Hematopoietic multipotent progenitor cell treated with erythropoietin and hydrocortisone succinate and interleukin-3 and kit ligand, for 15 days (in vitro differentiated cells): ENCODE measurements around the gene KLHL8.

ENCODE experiments used
- DNase-seq: peaks from one replicate; pipeline ENCODE4 v3.0.0-alpha.2; 2015; ENCODE audit warnings: low spot score

Gene KLHL8

DNA sequence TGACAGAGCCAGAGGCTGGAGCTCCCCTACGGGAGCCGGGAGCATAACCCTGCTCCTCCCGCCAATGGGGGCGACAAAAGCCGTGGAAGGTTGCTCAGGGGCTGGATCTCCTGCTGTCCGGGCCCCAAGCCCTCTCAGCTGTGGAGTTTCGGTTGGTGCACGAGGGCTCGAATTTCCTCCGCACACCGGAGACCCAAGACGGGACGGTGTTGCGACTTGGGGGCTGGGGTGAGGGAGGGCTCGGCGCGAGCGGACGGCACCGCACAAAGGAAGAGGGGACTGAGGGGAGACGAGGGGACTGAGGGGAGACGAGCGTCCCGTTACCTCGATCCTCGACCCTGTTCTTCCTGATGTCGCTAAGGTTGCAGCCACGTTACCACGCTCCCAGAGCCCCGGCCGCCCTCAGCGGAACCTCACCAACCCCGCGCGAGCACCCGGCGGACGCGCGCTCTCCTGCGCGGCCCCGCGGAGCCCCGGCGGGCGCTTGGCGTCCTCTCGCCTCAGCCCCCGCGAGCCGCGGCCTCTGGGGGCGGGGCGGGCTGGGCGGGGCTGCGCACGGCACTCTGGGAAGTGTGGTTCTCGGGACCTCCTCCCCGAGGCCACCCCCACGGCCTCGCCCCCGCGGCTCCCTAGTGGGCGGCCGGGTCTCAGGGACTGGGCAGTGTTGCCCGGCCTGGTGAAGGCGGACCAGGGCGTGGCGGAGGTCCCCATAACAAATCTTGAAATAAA, at the start of gene KLHL8:
Gene KLHL8, minus strand, starts transcription at position 525 of the 729 bp plus-strand sequence. CDS start 25,079 bp downstream, outside the sequence.
- DNase-seq: peak; percentile 85

DNA sequence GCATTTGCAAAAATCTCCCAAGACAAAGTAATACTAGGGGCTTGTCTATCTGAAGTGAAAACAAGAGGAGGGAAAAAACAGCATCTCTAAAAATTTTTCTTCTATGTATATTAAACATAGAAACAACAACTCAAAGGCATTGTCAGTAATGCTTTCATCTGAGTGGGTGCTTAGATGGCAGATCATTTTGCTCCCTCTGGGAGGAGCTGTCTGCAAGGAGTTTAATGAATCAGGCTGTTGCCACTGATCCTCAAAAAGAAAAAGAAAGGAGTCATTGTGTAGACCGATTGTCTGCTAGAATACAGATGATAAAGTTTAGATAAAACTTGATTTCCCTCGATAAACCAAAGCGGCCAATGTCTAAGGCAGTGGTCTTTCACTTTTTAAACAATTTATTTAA, 49.7 kb upstream of the KLHL8 start:
- no peak for DNase-seq

DNA sequence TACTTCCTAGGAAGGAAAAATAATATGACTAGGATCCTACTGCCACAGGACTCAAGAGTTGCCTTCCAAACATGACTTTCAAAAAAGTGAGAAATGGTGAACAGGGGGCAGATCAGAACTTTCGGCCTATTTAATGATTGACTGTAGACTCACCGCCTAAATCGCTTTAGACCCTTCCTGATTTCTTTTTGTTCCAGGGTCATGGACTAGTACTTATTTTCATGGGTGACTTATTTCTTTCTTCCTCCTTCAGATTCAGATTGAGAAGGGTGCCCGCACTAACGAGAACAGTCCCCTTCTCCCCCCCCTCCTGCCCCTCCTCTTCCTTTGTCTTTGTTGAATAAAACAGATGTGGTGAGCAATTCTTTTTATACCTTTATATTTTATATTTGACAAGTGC, 48.0 kb upstream of the KLHL8 start:
- DNase-seq: no peak

DNA sequence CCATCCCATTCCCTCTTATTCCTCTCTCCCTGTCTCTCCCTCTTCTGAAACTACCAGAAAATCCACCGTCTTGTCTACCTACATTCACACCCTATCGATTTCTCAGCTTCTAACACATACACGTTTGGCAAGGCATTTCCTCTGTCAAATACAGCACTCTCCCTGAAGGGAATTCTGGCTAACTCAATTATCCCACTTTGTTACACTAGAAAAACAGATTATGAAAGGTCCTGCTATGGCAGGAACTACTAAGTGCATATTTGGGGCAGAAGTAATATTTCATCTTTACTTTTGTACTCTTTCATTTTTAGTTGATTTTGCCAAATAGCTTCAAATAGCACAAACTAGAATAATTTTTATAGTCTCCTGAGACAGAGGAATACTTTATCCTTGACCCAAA, 46.6 kb upstream of the KLHL8 start:
- DNase-seq: no peak

DNA sequence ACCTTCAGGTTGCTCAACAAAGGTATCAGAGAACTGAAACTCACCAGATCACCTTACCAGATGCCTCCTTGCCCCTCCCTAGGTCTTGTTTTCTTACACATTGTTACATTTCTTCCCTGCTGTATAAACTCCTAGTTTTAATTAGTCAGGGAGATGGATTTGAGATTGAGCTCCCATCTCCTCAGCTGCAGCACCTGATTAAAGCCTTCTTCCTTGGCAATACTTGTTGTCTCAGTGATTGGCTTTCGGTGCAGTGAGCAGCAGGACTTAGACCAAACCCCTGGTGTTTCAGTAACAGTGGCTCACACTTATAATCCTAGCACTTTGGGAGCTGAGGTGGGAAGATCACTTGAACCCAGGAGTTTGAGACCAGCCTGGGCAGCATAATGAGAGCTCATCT, 42.5 kb upstream of the KLHL8 start:
- DNase-seq: no peak

DNA sequence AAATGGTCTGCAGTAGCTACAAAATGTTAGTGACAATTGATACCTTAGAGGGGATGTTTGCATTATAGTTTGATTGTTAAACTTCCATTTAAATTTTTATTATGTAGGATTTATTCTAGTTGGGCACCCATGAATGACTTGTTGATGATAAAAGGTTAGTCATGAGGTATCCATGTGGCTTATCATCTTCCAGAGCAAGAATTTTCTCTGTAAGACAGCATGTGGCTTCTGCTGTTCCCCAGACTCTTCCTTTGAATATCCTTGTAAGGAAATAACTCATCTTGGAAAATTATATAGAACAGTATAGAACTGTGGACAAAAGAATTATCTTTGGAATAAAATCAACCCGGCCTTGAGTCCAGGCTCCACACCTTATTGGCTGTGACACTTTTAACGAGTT, 40.1 kb upstream of the KLHL8 start:
- no peak for DNase-seq

DNA sequence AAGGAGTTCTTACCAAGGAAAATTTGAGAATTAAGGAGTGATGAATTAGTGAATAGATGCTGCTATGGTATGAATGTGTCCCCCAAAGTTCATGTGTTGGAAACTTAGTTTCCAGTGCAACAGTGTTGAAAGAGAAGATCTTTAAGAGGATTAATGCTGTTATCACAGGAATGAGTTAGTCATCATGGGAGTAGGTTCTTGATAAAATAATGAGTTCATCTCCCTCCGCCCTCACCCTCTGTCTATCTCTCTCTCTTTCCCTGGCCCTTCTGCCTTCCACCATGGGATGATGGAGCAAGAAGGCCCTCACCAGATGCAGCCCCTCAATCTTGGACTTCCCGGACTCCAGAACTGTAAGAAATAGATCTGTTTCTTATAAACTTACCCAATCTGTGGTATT, 38.3 kb upstream of the KLHL8 start:
- DNase-seq: no peak

DNA sequence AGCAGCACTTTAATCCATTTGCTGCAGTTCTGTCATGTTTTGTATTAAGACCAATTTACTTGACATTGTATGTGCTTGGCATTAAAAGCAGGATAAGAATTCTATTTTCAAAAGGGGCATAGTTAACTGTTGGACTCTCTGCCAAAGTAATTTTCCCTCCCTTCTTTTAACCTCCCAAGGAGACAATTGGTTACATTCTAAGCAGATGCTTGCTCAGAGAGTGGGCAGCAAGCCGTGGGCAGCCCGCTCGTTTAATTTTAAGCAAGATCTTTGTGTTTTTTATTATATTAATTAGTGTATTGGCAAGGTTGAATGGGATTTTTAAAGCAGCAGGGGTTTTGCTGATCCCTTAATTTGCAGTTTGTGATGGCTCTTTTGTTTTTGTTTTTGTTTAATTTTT, 37.1 kb upstream of the KLHL8 start:
- no peak for DNase-seq

DNA sequence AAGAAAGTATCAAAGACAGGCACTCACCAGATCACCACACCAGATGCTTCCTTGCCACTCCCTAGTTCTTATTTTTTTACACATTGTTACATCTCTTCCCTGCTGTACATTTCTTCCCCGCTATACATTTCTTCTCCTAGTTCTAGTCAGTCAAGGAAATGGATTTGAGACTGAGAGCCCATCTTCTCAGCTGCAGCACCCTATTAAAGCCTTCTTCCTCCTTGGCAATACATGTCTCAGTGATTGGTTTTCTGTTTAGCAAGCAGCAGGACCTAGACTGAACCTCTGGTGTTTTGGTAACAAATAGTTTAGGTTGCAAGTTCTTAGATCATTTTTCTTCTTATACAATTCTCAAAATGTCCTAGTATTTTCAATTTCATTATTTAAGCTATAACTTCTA, 35.3 kb upstream of the KLHL8 start:
- no peak for DNase-seq

DNA sequence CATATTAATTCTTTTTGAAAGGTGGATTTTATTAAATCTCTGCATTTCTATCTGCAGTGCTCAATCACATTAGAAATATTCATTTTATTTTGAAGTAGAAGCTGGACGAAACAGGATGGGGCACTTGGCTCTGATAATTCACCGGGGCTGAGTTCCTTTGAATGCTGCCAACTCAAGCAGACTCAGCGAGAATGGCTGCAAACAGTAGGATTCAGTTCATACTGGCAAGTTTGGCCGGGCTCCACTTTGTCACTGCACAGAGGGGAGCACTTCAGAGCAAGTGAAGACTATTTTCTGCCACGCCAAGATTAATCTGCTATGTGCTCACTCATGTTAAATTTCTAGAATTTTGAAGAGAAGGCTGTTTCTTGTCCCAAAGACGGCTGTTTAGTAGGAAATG, 30.7 kb upstream of the KLHL8 start:
- DNase-seq: no peak

DNA sequence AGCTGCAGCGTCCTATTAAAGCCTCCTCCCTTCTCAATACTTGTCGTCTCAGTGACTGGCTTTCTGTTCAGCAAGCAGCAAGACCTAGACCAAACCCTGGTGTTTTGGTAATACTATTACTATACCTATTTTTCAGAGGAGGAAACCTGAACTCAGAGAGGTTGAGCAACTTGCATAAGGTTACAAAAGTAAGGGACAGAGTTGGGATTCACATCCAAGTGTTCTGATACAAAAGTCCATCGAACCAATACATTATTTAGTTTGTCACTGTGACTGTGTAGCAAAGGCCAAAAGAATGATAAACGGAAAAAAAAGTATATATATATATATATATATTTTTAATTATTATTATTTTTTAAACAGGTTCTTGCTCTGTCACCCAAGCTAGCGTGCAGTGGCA, 29.9 kb upstream of the KLHL8 start:
- DNase-seq: no peak

DNA sequence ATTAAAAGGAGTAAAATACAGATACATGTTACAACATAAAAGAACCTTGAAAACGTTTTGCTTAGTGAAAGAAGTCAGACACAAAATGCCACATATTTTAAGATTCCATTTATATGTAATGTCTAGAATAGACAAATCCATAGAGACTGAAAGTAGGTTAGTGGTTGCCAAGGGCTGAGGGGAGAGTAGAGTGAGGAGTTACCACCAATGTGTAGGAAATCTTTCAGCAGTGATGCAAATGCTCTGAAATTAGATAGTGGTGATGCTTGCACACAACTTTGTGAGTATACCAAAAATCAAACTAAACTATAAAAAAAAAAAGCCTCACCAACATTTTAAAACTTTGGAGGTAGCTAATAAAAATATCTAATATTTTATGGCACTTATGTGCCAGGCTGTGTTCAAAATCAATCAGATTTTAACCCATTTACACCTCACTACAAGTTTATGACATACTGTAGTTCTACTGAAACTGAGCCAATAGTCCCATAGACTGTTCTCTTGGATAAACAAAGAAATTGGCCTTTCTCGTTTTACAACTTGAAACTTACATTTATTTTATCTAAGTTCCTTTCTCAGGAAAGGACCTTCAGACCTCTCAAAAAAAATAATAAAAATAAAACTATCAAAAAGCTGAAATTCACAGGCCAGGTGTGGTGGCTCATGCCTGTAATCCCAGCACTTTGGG, 29.1 kb upstream of the KLHL8 start:
- DNase-seq: no peak

DNA sequence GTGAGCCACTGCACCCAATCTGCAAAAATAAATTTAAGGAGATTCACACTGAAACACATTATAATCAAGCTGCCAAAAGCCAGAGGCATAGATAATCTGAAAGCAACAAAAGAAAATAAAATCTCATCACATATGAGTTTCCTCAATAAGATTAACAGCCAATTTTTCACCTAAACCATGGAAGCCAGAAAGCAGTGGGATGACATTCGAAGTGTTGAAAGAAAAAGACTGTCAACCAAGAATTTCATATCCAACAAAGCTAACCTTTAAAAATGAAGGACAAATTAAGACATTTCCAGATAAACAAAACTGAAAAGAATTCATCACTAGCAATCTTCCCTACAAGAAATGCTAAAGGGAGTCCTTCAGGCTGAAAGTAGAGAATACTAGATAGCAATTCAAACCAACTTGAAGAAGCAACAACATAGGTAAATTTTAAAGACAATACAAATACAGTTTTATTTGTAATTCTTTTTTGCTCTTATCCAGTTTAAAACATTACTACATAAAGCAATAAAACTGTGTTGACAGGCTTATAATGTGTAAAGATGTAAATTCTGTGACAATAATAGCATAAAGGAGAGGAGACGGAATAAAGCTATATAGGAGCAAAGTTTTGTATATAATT, 23.1 kb upstream of the KLHL8 start:
- no peak for DNase-seq

DNA sequence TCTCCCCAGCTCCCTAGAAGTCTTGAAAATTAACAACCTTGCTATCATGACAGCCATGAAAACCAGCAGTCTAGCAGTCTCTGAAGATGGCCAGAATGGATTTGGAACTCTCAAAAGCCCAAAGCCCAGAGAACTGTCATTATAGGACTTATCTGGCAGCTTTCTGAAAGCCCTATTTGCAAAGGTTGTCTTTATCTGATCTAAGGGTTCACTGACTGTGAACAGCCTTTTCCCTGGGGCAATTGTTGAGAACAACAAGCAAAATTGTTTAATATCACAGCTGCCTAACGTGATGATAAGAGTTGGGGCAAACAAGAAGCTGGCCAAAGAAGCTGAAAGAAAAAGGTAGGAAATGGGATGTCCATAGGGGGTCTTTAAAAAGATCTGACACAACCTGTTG, 20.9 kb upstream of the KLHL8 start:
- no peak for DNase-seq

DNA sequence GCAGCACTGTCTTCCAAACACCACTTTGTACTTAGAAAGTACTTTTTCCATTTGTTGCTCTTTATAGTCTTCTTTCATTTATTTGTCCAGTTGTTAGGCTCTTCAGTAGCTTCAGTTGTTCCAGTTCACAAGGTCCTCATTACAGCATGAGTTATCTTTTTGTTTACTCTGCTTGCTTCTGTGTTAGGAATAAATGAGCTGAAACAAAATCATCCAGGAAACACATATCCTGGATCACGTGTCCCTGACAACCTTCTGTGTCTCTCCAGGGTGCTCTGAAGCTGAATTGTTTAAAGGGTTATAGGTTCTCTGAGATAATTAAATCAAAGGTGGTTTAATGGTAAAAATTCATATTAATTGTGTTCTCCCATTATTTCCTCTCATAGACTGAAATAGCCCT, 19.9 kb upstream of the KLHL8 start:
- no peak for DNase-seq

DNA sequence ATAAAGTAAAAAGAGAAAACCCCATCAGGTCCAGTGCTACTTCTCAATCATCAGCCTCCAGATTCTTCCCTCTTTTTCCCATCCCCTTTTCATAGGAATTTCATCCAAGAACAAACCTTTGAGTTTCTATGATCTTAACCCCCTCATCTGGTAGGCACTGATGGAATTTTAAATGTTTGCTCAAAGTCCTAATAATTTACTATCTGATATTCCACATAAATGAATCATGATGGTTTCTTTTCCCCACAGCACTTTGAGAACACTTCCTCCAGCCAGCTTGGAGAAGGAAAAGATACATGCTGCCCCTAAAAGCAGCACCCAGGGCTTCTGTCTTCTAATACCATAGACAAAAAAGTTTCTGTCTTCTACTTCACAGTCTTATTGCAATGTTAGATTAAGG, 19.4 kb upstream of the KLHL8 start:
- DNase-seq: no peak

DNA sequence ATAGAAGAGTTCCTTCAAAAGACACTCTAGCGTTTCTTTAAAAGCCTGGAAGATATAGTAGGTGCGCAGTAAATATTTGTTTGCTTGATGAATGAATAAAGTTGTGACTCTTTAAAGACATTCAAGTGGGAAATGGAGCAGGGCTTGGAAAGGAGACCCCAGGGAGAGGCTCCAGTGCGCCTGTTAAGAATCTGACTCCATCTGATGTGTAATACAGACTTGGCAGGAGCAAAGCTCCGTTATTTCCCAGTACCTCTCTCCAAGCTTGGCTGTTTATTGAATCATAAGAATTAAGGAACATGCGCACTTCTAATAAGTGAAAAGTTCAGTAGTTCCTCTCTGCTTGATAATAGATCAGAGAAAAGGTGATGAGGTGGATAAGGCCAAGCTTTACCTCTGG, 18.8 kb upstream of the KLHL8 start:
- DNase-seq: no peak

DNA sequence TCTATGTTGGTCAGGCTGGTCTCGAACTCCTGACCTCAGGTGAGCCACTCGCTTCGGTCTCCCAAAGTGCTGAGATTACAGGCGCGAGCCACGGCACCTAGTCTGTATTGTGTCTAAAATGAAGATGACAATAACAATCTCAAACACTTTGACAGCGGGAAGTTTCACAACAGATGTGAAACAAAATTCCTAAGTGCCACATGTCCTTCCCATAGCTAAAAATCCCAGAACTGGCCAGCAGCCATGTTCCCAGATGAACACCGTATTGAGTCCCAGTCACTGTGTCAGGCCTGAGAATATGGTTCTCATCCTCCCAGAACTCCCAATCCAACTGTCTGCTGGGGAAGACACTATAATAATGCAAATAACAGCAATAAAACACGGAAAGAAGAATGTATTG, 16.4 kb upstream of the KLHL8 start:
- DNase-seq: no peak

DNA sequence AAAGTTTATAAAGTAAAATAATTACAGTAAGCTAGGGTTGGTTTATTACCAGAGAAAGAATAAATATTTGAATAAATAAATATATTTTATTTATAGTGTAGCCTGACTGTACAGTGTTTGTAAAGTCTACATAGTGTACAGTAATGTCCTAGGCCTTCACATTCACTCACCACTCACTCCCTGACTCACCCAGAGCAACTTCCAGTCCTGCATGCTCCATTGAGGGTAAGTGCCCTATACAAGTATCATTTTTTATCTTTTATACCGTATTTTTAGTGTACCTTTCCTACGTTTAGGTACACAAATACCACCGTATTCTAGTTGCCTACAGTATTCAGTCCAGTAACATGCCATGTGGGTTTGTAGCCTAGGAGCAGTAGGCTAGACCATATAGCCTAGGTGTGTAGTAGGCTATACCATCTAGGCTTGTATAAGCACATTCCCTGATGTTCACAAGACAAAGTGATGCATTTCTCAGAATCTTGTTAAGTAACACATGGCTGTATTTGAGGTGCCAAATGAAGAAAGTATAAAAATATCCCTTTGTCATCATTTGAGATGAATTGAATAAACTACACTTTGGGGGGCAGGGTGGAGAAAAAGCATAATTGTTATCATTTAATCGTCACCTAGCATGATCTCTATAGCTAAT, 14.7 kb upstream of the KLHL8 start:
- no peak for DNase-seq

DNA sequence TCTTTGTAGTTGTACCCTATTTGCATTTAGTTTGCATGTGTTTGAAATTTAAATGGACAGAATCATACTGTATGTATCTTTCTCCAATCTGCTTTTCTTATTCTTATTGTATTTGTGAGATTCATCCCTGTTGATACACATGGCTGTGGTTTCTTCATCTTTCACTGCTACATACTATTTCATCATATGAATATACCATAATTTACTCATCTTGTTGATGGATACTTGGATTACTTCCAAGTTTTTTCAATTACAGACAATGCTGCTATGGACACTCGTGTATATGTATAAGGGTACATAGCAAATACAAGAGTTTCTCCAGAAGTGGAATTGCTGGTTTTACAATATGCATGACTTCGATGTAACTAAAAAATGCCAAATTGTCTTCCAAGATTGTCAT, 11.8 kb upstream of the KLHL8 start:
- no peak for DNase-seq

DNA sequence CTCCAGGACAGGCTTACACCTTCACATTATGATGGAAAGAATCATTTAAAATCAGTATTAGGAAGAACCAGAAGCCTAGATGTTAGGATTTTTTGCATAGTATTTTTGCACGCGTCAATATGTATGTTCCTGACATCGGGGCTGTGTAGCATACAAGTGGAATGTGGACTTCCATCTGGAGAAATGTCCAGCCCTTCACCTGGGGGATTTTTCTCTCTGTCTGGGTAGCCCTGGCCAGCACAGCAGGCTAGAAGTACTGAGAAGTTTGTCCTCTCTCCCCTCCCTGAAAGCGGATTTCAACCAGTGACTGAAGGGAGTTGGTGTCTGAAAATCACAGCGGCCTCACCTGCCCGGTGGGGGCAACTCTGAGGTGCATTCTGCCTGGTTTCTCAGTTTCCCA, 10.4 kb upstream of the KLHL8 start:
- no peak for DNase-seq

DNA sequence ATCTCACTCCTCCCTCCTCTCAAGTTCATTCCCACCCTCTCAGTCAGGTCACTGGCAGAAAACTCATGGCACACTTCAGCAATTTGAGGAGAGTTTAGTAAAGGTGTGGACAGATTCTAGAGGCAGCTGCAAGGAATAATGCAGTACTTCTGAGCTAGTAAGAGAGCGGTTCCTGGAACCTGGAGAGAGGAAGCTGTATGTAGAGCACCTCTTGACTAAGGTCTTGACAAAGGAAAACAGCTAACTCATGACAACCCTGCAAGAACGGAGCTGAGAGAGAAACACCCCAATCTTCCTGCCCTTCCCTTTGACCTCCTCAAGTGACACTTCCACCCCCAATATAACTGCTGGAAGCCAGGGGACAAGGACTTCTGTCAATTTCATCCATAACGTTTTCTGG, 9.6 kb upstream of the KLHL8 start:
- DNase-seq: no peak

DNA sequence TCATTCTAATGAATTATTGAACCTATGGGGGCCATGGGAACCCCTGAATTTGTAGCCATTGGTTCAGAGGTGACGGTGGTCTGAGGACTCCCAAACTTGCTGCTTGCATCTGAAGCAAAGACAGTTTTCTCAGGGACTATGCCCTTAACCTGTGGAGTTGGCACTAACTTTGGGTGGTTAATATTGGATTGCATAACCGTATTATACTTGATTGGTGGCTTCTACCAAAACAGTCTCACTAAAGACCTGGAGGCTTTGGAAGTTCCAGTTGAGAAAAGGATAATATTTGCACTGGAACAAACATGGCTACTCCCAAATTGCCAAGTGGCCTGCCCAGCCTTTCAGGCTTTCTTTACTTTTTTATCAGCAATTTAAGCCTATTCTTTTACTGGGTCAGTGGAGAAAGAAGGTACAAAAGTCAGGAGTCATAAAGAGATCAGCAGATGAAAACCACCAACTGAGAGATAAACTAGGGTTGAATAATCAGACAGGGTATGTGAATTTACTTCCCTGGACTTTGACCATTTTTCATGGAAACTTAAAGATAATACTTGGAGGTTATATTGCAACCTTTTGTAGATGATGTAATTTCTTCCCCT, 7.9 kb upstream of the KLHL8 start:
- DNase-seq: no peak
